ENCODE results near the gene OR1N2. TPM values are rescaled to one million over a fixed set of nuclear protein-coding genes. Genes with fewer than 3 reads are reported as not detected.
"Not testable (repeated sequence)": the region's sequence is repeated elsewhere in the genome, so short reads cannot be mapped to it uniquely, and the experiment has no call there.

Gene OR1N2
- total RNA-seq, 4 donors from 2014 or later = not detected

- TF ChIP-seq EP300 (IDR thresholded peaks at IDR 0.05) (no peak), CTCF (IDR thresholded peaks at IDR 0.05) (no peak), POLR2A (IDR thresholded peaks at IDR 0.05) (no peak)
- Histone ChIP-seq H3K9me3 (peaks cover 0 to 8% (median 0%) of the 10 kb centered on the region in 4 donors), H3K4me1 (no peaks in the 10 kb centered on the region), H3K4me3 (no peak overlapping the region), H3K36me3 (peaks cover 0 to 4% (median 0%) of the 10 kb centered on the region in 3 donors), H3K27ac (no peak overlapping the region), H3K27me3 (no peaks in the 10 kb centered on the region)
- no peak for DNase-seq (ENCODE audit: low spot score in 2 of 2)
- 90% methylated on average over 4 of the region's 4 CpGs for WGBS, 2 donors
Measured at GRCh38 chr9:122567901-122568300, 15.0 kb downstream of the OR1N2 start.

- no peak overlapping the region for H3K4me3 ChIP-seq
- H3K36me3 ChIP-seq = peaks cover 0 to 16% (median 0%) of the 10 kb centered on the region in 3 donors
- no peak for DNase-seq (ENCODE audit: low spot score in 2 of 2)
- TF ChIP-seq POLR2A (IDR thresholded peaks at IDR 0.05) = no peak
- TF ChIP-seq EP300 (IDR thresholded peaks at IDR 0.05) = no peak
- no peak for TF ChIP-seq CTCF (IDR thresholded peaks at IDR 0.05)
- no peak overlapping the region for H3K27ac ChIP-seq
- no peaks in the 10 kb centered on the region for H3K4me1 ChIP-seq
- 67 to 73% methylated on average over 2 of the region's 2 CpGs for WGBS, 2 donors
- H3K9me3 ChIP-seq = no peaks in the 10 kb centered on the region
- H3K27me3 ChIP-seq = no peaks in the 10 kb centered on the region
Measured at GRCh38 chr9:122572456-122572855, 19.5 kb downstream of the OR1N2 start.

- Histone ChIP-seq H3K36me3 (peaks cover 0 to 17% (median 0%) of the 10 kb centered on the region in 3 donors), H3K27ac (no peak overlapping the region), H3K4me1 (no peaks in the 10 kb centered on the region), H3K4me3 (no peak overlapping the region), H3K27me3 (no peaks in the 10 kb centered on the region), H3K9me3 (no peaks in the 10 kb centered on the region)
- DNase-seq (ENCODE audit: low spot score in 2 of 2) = no peak
- WGBS, 2 donors = 78 to 82% methylated on average over 5 of the region's 5 CpGs
- TF ChIP-seq CTCF (IDR thresholded peaks at IDR 0.05) (no peak), EP300 (IDR thresholded peaks at IDR 0.05) (no peak), POLR2A (IDR thresholded peaks at IDR 0.05) (no peak)
Measured at GRCh38 chr9:122579874-122580273, 27.0 kb downstream of the OR1N2 start.

GRCh38 chr9:122580360-122580759 lies 27.4 kb downstream of the OR1N2 start:
- no peaks in the 10 kb centered on the region for H3K4me1 ChIP-seq
- TF ChIP-seq CTCF (IDR thresholded peaks at IDR 0.05) (no peak), POLR2A (IDR thresholded peaks at IDR 0.05) (no peak), EP300 (IDR thresholded peaks at IDR 0.05) (no peak)
- no peak overlapping the region for H3K4me3 ChIP-seq
- no peaks in the 10 kb centered on the region for H3K27me3 ChIP-seq
- H3K27ac ChIP-seq = no peak overlapping the region
- H3K9me3 ChIP-seq = no peaks in the 10 kb centered on the region
- peaks cover 0 to 17% (median 0%) of the 10 kb centered on the region in 3 donors for H3K36me3 ChIP-seq
- 78 to 87% methylated on average over 3 of the region's 3 CpGs for WGBS, 2 donors
- DNase-seq (ENCODE audit: low spot score in 2 of 2) = no peak

- H3K27me3 ChIP-seq; DNase-seq (ENCODE audit: low spot score in 2 of 2); H3K4me1 ChIP-seq; H3K27ac ChIP-seq; H3K36me3 ChIP-seq; H3K9me3 ChIP-seq; H3K4me3 ChIP-seq: not testable (repeated sequence)
- WGBS, 2 donors = 87 to 88% methylated on average over 8 of the region's 8 CpGs
Measured at GRCh38 chr9:122583284-122583683, 30.4 kb downstream of the OR1N2 start, which contains the start of gene OR1L8. Gene OR1L8 (minus strand): TSS chr9:122583384. CDS start chr9:122568477, 14,907 bp downstream.

Other genes starting within 250 kb of the OR1N2 start
- 1 to 10 TPM; 2.2 to 7.3 (median 4.4) TPM for gene PTGS1, start 182.1 kb upstream of the OR1N2 start, total RNA-seq
- not detected for gene OR1J1, start 75.2 kb upstream of the OR1N2 start, total RNA-seq
- not detected for gene OR1J2, start 42.3 kb upstream of the OR1N2 start, total RNA-seq
- gene OR1J4, start 34.0 kb upstream of the OR1N2 start, total RNA-seq = not detected
- not detected for gene OR1N1, start 25.8 kb upstream of the OR1N2 start, total RNA-seq
- gene OR1L8, start 30.3 kb downstream of the OR1N2 start, total RNA-seq = 1 to 10 TPM in 1 of 4 donors, under 1 TPM in 3; 0.39 to 1.5 (median 0.64) TPM
- 1 to 10 TPM in 1 of 4 donors, not detected in 3; 1.8 TPM for gene OR1Q1, start 61.6 kb downstream of the OR1N2 start, total RNA-seq
- 1 to 10 TPM in 1 of 4 donors, not detected in 3; 3.0 TPM for gene OR1B1, start 104.5 kb downstream of the OR1N2 start, total RNA-seq
- gene OR1L1, start 108.6 kb downstream of the OR1N2 start, total RNA-seq = not detected
- not detected for gene OR1L3, start 122.0 kb downstream of the OR1N2 start, total RNA-seq
- not detected for gene OR1L4, start 170.9 kb downstream of the OR1N2 start, total RNA-seq
- gene OR1L6, start 189.2 kb downstream of the OR1N2 start, total RNA-seq = not detected
- not detected for gene OR5C1, start 235.8 kb downstream of the OR1N2 start, total RNA-seq
- not detected for gene OR1K1, start 247.0 kb downstream of the OR1N2 start, total RNA-seq

Measured in tibial nerve (tissue), 4 donors.